ENCODE data around the gene C6orf120. TPM values are rescaled to one million over a fixed set of nuclear protein-coding genes. Genes with fewer than 3 reads are reported as not detected.
"Not testable (repeated sequence)": the region's sequence is repeated elsewhere in the genome, so short reads cannot be mapped to it uniquely, and the experiment has no call there.

The C6orf120 gene
- total RNA-seq, 1 experiment from 2014 or later: 60.8 TPM

DNA sequence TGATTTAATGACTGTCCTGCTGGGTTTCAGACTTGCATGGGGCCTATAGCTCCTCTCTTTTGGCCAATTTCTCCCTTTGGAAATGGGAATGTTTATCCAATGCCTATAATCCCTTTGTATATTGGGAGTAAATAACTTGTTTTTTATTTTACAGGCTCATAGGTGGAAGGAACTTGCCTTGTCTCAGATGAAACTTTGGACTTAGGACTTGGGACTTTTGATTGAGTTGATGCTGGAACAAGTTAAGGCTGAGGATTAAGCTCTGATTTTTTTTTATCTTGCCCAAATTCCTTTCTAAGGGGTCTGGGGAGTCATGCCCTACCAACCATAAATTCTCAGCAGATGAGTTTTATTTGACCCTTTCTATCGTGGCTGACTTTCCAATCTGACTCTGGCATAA is 23.6 kb upstream of the C6orf120 start:
- no peak for DNase-seq (ENCODE audit: low read depth)

DNA sequence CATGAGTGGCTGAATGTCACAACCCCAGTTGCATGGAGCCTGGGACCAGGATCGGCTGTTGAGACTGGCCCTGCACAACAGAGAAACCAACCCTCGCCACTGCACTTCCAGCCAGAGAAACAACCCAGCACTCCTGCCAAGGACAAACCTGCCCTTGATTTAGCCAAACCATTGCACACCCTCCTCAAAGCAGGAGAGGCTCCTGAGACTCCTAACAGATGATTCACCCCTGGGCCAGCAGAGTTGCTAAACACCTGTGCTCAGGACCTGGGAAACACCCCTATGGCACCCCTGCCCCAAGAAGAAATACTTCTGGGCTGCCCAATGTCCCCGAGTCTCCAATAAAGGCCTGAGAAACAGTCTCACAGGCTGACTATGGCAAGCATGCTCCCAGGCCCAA is 17.9 kb upstream of the C6orf120 start:
- DNase-seq (ENCODE audit: low read depth): no peak

DNA sequence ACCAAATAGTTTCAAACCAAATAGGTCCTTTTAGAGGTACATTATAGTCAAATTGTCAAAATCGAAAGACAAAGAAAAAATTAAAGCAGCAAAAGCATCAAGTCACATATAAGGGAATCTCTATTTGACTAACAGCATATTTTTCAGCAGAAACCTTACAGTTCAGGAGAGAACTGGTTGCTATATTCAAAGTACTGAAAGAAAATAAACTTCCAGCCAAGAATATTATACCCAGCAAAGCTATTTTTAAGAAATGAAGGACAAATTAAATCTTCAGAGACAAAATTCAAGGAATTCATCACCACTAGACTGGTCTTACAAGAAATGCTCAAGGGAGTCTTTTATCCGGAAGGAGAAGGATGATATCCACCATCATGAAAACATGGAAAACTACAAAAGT is 16.1 kb upstream of the C6orf120 start:
- DNase-seq (ENCODE audit: low read depth): no peak

DNA sequence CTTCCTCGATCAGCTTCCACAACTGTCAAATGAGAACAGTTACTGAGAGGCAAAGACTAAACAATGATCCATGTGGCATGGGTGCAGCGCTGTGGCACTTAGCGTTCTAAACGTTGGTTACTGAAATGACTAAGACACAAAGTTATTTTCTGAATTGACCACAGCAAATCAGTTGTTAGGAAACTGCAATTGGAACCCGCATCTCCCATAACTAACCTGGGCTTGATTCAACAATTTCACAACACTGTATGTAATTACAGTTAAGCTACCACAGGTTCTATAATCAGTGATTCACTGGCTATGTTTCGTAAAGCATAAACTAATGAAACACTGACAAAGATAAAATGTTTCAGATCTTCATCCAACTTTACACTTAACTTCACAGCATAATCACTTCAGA is 12.6 kb upstream of the C6orf120 start:
- DNase-seq (ENCODE audit: low read depth): peak; percentile 81

DNA sequence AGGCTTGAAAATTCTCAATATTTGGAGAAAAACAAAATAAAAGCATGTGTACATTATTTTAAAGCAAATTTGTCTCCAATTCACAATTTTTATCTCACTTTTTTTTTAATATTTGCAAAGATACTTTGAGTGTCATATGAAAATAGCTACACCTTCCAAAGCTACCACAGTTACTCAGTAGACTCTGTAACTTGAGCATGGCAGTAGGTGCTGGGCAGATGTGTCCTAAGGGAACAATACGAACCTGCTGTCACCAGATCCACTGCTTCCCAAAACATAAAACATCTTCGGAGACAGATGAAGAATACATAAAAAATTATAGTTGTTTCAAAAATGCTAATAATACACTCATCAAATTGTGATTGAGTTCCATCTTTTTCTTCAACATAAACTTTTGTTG is 10.7 kb upstream of the C6orf120 start:
- no peak for DNase-seq (ENCODE audit: low read depth)

DNA sequence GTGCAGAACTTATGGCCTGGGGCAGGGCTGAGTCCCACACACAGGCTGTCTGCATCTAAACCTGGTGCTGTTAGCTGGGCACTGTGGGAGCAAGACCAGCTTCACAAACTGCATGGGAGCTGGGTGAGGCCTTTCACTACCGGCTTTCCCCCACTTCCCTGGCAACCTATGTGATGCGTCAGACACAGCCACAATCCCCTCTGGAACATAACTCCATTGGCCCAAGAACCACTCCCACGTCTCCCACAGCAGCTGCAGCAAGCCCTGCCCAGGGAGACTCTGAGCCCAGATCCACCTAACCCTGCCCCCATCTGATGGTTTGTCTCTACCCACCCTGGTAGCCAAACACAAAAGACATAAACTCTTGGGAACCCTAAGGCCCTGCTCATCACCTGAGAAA is 9.4 kb upstream of the C6orf120 start:
- DNase-seq (ENCODE audit: low read depth): peak; percentile 75

DNA sequence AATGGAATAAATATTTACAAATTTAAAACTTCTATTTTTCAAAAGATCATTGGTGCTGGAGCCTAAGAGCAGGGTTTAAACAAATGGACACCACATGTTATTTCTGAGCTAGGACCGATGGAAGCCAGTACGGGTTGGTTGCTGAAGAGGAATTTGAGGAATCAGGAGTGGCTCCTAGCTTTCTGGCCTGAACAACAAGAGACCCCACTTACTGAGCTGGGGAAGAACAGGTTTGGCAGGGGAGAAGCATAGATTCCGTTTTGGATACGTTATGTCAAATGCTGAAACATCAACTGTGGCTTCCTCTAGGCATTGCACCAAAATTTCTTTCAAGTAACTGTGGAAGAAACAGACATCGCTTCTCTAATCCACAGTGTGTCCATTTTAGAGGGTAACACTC is 6.8 kb upstream of the C6orf120 start:
- DNase-seq (ENCODE audit: low read depth): no peak

DNA sequence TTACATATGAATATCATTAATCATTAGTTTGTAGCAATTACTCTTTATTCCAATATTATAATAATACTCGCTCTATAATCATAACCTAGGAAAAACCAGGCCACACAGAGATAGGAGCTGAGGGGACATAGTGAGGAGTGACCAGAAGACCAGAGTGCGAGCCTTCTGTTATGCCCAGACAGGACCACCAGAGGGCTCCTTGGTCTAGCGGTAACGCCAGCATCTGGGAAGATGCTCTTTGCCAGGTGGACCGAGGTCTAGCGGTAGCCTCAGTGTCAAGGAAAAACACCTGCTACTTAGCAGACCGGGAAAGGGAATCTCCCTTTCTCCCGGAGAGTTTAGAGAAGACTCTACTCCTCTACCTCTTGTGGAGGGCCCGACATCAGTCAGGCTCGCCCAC is 4.8 kb upstream of the C6orf120 start:
- DNase-seq (ENCODE audit: low read depth): not testable (repeated sequence)

DNA sequence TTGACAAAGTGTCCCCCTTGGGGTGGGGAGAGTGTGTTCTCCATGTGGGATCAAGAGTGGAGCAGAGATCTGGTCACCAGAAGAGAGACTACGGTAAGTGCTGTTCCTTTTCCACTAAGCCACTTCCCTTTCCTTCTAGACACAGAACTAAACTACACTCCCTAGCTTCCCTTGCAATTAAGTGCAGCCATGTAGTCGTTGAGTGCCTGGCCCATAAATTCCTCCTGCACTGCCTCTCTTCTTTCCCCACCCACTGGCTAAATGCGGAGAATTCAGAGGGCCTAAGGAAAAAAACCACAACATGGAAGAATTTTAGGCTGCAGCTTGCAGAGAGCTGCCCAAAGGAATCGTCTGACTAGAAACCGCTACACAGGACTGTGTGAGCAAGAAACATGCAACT is 1.6 kb upstream of the C6orf120 start:
- DNase-seq (ENCODE audit: low read depth): no peak

DNA sequence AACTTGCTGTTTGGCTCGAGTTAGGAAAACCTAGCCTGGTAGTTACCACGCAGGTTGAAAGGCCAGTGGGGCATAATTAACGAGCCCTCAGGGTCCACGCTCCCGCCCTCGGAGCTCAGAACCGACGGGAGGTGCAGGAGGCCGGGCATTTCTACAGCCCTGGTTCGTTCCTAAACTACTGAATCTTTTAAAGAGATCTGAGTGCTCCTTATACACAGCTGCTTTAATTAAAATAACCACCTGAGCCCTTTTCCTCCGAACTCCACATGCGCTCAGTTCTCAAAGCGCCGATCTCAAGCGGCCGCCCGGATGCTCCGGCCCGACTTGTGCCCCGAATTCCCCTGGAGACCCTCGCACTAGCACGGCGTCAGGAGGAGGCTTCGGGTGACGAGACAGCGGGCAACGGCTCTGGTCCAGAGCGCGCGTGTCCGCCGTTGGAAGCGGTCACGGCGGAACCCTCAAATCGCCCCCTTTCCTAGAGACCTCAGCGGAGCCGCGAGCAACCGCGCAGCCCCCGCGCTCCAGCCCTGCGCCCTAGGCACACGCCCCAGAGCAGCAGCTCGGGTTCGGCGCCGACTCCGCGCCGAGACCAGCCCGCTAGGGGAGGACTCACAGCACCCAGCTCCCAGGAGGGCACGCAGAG is 494 bp upstream of the C6orf120 start:
- no peak for DNase-seq (ENCODE audit: low read depth)

DNA sequence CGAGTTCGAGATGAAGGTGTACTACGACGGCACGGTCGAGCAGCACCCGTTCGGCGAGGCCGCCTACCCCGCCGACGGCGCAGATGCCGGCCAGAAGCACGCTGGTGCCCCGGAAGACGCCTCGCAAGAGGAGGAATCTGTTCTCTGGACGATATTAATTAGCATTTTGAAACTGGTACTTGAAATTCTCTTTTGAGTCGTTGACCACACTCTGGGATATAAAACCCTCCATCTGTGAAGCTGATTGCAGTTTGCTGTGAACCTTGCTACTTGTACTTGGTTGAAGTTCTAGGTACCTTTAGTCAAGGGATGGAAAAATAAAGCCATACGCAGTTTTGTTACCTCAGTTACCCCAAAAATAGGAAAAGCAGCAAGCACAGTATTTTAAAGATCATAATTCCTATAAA is 917 bp downstream of the C6orf120 start:
- no peak for DNase-seq (ENCODE audit: low read depth)

DNA sequence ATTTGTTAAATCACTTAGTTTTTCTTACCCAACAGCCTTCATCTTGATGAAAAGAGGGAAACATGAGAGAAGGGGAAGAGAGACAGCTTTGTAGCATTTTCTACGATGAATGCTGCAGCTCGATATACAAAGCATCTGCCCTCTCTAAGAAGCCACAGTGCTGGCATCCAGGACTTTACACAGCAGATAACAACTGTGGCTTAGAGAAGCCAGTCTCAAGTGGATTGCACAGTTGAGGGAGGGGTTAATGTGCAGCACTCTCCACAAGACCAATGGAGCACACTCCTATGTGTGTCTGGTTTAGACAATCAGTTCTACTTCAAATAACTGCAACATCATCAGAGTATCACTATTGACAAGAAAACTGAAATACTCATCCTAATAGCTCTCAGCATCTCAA is 5.8 kb downstream of the C6orf120 start:
- no peak for DNase-seq (ENCODE audit: low read depth)

DNA sequence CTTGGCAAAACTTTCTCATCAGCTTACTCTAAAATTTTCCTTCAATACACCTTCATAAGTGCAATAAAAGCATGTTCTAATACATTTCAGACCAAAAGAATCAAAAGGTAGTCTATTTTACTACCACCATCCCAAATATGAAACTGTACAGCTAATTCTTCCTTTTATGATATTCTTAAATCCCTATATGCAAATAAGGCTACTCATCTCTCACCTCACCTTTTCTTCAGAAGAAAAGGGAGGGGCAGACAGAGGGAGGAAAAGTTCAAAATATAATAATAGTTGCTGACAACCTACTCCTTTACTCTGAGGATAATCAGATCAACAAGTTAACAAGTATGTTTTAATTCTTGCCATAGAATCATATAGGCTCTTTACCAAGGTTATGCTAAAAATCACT is 7.4 kb downstream of the C6orf120 start:
- DNase-seq (ENCODE audit: low read depth): no peak

DNA sequence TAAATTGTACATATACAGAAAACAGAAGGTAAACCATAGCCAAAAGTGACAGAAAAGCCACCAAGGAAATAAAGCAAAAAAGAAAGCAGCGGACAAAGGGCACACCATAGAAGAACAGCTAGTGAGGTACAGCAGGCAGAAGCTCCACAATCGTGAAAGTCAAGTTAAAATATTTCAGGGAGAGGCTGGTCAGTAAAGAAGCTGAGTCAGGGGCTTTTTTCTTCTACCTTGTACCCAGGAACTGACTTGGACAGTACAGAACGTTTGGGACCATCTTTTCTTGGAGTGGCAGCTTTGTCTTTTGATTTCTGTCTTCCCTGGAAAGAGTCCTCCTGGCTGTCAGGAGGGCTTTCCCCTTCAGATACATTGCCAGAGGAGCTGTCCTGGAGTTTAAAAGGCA is 8.1 kb downstream of the C6orf120 start:
- DNase-seq (ENCODE audit: low read depth): no peak

DNA sequence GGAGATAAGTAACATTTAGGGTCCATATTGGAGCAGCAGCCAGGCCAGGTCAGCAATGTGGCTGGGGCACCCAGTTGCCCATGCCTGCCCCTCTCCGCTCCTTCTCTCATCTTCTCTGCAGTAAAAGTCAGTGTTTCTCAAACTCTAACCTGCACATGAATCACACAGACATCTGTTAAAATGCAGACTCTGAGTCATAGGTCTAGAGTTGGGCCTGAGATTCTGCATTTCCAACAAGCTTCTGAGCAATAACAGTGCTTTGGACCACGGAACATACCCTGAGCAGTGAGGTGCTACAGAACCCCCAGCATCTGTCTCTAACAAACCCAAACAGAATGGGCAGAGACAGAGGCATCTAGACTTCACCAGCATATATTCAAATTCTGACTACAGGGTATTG is 12.3 kb downstream of the C6orf120 start:
- no peak for DNase-seq (ENCODE audit: low read depth)

DNA sequence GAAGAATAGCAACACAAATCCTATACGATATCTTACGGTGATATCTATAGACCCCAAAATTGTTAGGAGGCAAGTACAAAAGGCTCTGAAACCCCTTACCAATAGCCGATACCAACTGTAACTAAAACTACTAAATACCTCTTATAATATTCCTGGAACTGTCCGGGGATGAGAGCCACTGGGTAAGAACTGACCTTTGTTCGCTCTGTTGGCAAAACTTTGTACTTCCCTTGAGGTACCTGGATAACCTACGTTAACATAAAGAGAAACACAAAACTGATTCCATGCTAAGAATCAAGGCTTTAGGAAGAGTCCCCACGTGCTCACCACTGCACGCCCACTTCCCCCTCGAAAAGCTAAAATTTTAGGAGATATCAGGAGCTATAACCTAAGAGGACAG is 12.7 kb downstream of the C6orf120 start:
- no peak for DNase-seq (ENCODE audit: low read depth)

DNA sequence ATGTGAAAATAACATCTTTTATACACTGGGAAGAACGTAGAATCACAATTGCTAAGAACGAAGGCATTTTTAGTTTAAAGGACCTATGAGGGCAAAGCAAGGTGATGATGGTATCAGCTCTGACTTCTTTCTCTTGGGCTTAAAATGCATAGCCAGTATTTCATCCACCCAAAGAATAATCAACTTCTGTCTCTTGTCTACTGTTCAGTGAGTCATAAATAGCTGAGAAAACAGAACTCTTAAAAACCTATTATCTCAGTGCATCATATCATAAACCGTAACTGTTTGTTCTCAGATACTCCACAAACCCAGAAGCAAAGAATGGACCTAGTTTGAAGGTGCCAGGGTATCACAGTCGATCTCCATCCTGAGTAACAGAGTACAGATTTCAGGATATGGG is 17.2 kb downstream of the C6orf120 start:
- DNase-seq (ENCODE audit: low read depth): no peak

DNA sequence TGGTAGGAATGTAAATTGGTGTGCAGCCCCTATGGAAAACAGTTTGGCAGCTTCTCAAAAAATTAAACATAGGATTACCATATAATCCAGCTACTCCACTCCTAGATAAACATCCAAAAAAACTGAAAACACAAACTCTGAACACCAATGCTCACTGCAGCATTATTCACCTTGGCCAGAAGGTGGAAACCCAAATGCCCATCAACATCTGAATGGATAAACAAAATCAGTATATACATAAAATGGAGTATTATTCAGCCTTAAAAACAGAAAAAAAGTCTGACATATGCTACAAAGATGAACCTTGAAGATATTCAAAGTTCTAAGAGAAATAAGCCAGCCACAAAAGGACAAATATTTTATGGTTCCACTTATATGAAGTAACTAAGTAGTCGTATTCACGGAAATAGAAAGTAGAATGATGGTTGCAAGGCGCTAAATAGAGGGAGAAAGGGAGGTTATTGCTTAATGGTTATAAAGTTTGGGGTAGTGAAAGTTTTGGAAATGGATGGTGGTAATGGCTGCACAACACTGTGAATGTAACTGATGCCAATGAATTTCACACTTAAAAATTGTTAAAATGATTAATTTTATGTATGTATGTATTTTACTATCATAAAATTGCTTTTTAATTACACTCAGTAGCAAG is 18.4 kb downstream of the C6orf120 start:
- DNase-seq (ENCODE audit: low read depth): no peak

DNA sequence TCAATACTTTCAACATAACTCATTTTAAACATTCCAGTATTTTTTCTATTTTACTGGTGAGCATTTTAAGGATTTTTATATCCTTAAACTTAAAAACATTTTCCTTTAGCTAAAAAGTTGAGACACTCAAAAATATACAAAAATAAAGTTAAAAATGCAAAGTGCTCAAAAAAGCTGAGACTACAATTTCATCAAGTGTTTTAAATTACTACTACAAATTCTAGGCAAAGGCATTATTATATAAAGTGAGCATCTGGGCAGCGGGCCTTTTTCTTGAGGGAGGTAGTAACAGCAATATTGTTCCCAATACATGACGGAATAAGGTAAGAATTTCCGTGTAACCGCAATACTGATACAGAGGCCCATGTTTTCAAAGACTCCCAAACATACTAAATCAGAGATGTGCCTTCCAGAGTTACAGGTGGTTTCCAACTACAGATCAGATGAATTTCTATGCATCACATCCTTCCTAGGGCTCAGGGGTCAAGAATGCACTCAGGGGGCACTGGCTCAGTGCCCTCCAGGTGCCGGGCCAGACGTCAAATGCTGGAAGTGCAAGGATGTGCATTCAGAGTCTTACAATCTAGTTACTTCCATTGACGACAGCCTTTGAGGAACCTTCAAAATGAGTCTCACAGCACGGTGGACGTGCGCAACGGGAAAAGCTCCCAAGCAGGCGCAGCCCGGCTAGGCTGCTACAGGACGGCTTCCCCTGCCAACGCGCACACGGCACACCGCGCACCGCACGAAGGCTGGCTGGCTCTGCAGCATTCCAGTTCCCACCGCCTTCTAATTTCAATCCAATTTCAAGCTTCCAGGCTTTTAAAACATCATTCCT is 20.7 kb downstream of the C6orf120 start:
- peak; percentile 83 for DNase-seq (ENCODE audit: low read depth)

DNA sequence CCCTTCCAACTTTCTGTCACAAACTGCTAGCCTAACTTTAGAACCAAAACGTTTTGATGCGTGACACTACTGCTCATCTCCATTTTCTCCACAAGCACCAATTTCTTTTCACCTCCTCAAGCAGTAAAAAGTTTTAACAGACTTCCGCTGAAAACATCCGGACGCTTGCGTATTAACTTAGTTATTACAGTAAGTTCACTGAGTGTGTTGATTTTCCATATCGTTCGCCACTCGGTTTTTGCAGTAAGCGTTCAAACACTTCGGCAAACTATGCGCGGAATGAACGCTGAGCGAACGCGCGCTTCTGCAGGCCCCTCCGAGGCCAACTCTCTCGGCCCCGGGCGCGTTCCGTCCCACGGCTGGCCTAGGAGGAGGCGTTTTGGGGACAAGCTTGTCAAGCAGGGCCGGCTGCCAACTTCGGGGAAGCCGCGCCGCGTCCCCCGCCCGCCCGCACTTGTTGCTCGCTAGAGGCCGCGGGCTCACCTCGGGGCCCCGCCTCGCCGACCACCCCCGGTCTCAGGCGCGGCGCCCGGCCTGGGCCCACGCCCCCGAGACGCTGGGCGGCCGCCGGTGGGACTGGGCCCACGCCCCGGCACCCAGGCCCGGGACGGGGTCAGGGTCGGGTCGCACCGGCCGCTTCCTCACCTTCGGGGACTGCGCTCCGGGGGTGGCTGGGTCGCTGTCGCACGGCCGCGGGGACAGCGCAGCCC is 21.4 kb downstream of the C6orf120 start:
- peak; percentile 76 for DNase-seq (ENCODE audit: low read depth)

DNA sequence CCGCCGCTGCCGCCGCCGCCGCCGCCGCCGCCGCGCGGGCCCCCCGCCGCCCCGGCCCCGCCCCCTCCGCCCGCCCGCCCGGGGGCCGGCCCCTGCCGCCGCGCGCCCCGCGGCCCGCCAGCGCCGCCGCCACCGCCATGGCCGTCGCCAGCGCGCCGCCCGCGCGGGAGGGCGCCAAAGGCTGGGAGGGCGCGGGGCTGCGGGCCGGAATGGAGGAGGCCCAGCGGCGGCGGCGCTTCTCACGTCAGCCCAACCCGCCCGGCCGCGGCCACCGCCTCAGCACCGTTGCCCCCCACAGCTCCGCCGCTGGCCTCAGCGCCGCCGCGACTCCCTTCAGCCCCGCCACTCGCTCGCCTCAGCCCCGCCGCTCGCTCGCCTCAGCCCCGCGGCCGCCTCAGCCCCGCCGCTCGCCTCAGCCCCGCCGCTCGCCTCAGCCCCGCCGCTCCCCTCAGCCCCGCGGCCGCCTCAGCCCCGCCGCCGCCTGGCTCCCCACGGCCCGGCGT is 22.1 kb downstream of the C6orf120 start:
- DNase-seq (ENCODE audit: low read depth): peak; percentile 67

DNA sequence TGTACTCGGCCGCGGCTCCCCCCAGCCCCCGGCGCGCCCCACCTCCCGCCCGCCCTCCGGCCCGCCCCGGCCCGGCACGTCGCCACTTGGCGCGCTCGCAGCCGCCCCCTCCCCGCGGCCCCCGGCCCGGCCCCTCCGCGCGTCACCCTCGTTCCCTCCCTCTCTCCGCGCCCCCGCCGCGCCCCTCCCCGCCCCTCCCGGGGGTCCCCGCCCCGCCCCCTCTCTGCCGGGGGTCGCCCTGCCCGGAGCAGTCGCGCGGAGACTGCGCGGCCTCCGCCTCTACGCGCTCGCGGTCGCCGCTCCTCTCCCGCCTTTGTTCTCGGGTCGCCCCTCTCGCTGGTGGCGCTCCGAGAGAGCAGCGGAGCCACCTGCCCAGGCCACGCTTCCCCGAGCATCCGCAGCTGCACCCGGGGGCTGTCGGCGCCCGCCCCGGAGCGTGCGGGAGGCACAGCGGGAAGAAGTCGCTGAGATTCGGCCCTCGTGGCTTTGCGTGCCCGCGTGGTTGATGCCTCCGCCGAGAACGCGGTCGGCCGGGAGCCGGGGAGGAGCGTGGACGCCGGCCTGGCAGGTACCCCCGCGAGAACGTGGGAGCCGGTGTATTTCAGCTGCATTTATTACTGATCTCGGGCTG is 22.7 kb downstream of the C6orf120 start, which contains the start of gene PHF10:
TSS of gene PHF10 (minus strand) at position 7 of the 631 bp plus-strand sequence. CDS start 569 bp downstream, outside the sequence.
- DNase-seq (ENCODE audit: low read depth): peak; percentile 65
